OCI-LY7 (cell line): ENCODE measurements around the gene GMDS. TPM values are rescaled to one million over a fixed set of nuclear protein-coding genes. Genes with fewer than 3 reads are reported as not detected.

Experiments
- BruUV-seq: library from RNA; stranded (reverse); fragments of 400-500 nt; replicated peaks from 2 replicates; lab custom pipeline; 2021; lab: Mats Ljungman, UMichigan
- CTCF ChIA-PET: fragments of 300-600 bp; sonication (Branson Sonifier 250); formaldehyde crosslinking; loops from one replicate; lab custom pipeline; 2022; ENCODE audit warnings: antibody characterized with exemption; ENCODE audit not compliant: unreplicated experiment; lab: Charles Lee
- POLR2A ChIA-PET: fragments of 300-600 bp; sonication (Branson Sonifier 250); formaldehyde crosslinking; loops from one replicate; lab custom pipeline; 2022; ENCODE audit warnings: antibody characterized with exemption; lab: Charles Lee
- DNase-seq: peaks from one replicate; pipeline ENCODE4 v3.0.0-alpha.2; 2015; ENCODE audit warnings: low spot score
- H2AFZ ChIP-seq: fragments of 200-600 bp; sonication (generic), shearing (Covaris generic); 2 replicates; pipeline ENCODE4 v1.6.1; 2014; ENCODE audit warnings: mild to moderate bottlenecking, antibody characterized with exemption, low read length, moderate library complexity
- H3K27ac ChIP-seq: fragments of 200-600 bp; sonication (generic); 2 replicates; pipeline ENCODE4 v1.5.1; 2014; ENCODE audit warnings: mixed run types, low read depth, mild to moderate bottlenecking, moderate library complexity, low read length, inconsistent platforms; ENCODE audit not compliant: poor library complexity, severe bottlenecking
- H3K36me3 ChIP-seq: fragments of 200-600 bp; sonication (generic); 2 replicates; pipeline ENCODE4 v1.6.1; 2014; ENCODE audit warnings: mild to moderate bottlenecking, antibody characterized with exemption, low read length, moderate library complexity, mixed read lengths; ENCODE audit not compliant: insufficient read depth
- H3K4me1 ChIP-seq: fragments of 200-600 bp; sonication (generic); 2 replicates; pipeline ENCODE4 v1.5.1; 2014; ENCODE audit warnings: mild to moderate bottlenecking, low read length; ENCODE audit not compliant: insufficient read depth, poor library complexity, severe bottlenecking
- H3K4me2 ChIP-seq: fragments of 200-600 bp; sonication (generic); 2 replicates; pipeline ENCODE4 v1.6.1; 2014; ENCODE audit warnings: mild to moderate bottlenecking, low read length
- H3K4me3 ChIP-seq: fragments of 200-600 bp; sonication (generic); 2 replicates; pipeline ENCODE4 v1.5.1; 2014; ENCODE audit warnings: mild to moderate bottlenecking, low read depth, low read length; ENCODE audit not compliant: poor library complexity, severe bottlenecking
- H3K79me2 ChIP-seq: fragments of 200-600 bp; sonication (generic); 2 replicates; pipeline ENCODE4 v1.6.1; 2016; ENCODE audit warnings: low read depth, mild to moderate bottlenecking, low read length, moderate library complexity, mixed read lengths; ENCODE audit not compliant: insufficient read depth
- H3K9me2 ChIP-seq: fragments of 200-600 bp; sonication (generic); 2 replicates; pipeline ENCODE4 v1.6.1; 2016; ENCODE audit warnings: mild to moderate bottlenecking, low read length, mixed read lengths; ENCODE audit not compliant: insufficient read depth
- H3K9me3 ChIP-seq: fragments of 200-600 bp; sonication (generic); 2 replicates; pipeline ENCODE4 v1.6.1; 2014; ENCODE audit warnings: mild to moderate bottlenecking, mixed run types, low read length, mixed read lengths
- H4K20me1 ChIP-seq: fragments of 200-600 bp; sonication (generic); 2 replicates; pipeline ENCODE4 v1.6.1; 2014; ENCODE audit warnings: mild to moderate bottlenecking, antibody characterized with exemption, low read length, moderate library complexity, mixed read lengths; ENCODE audit not compliant: insufficient read depth
- CTCF ChIP-seq: fragments of 200-600 bp; sonication (generic); conservative IDR thresholded peaks from 2 replicates; pipeline ENCODE4 v1.5.1; 2014; ENCODE audit warnings: mild to moderate bottlenecking, antibody characterized with exemption, low read length, moderate library complexity, mixed read lengths
- EZH2phosphoT487 ChIP-seq: fragments of 200-600 bp; sonication (generic); IDR thresholded peaks from 2 replicates; pipeline ENCODE4 v1.6.1; 2018; ENCODE audit warnings: low read depth, borderline replicate concordance, mild to moderate bottlenecking, mixed run types, antibody characterized with exemption, low read length, moderate library complexity, mixed read lengths
- intact Hi-C: fragments of 100-400 bp; cut with micrococcal nuclease; formaldehyde crosslinking; loops from one replicate; pipeline ENCODE4 v1.10.0; 2022; ENCODE audit not compliant: unreplicated experiment
- total RNA-seq, 2 experiments: library from RNA; depleted of rRNA in 1 of 2; stranded (reverse); fragments of >200 nt in 1 of 2; shearing (Covaris generic) in 1 of 2; gene quantifications; 2 replicates each; pipeline ENCODE4 v1.2.3, GENCODE V29; 2014 to 2022

Gene GMDS
- total RNA-seq, 2 experiments from 2014 or later, result 9.9 to 26.8 TPM

GRCh38 chr6:1911474-1911873, 333.9 kb downstream of the GMDS start:
- BruUV-seq, result no TSS peak
- intact Hi-C loops, result no loop called here
- H2AFZ ChIP-seq, result no peak overlapping the region
- H3K4me2 ChIP-seq, result no peak overlapping the region
- POLR2A ChIA-PET, result no interaction called here
- CTCF ChIA-PET, result no interaction called here
- no peaks in the 10 kb centered on the region for H3K79me2 ChIP-seq
- no peak for DNase-seq
- no peak overlapping the region for H3K4me3 ChIP-seq
- H4K20me1 ChIP-seq, result no peaks in the 10 kb centered on the region
- H3K4me1 ChIP-seq, result no peaks in the 10 kb centered on the region
- no peaks in the 10 kb centered on the region for H3K36me3 ChIP-seq
- H3K27ac ChIP-seq, result no peak overlapping the region
- H3K9me2 ChIP-seq, result no peaks in the 10 kb centered on the region
- H3K9me3 ChIP-seq, result no peaks in the 10 kb centered on the region
- TF ChIP-seq CTCF (no peak), EZH2phosphoT487 (no peak)

- no TSS peak for BruUV-seq
- Histone ChIP-seq H3K9me2 (no peaks in the 10 kb centered on the region), H3K36me3 (no peaks in the 10 kb centered on the region), H3K27ac (no peak overlapping the region), H3K9me3 (no peaks in the 10 kb centered on the region), H3K4me2 (no peak overlapping the region), H4K20me1 (no peaks in the 10 kb centered on the region), H2AFZ (no peak overlapping the region), H3K4me3 (no peak overlapping the region), H3K4me1 (no peaks in the 10 kb centered on the region), H3K79me2 (no peaks in the 10 kb centered on the region)
- POLR2A ChIA-PET, result no interaction called here
- no peak for DNase-seq
- TF ChIP-seq CTCF, result no peak
- no peak for TF ChIP-seq EZH2phosphoT487
- CTCF ChIA-PET, result no interaction called here
- intact Hi-C loops, result no loop called here
Measured at GRCh38 chr6:1910621-1911407, 334.6 kb downstream of the GMDS start.

DNA sequence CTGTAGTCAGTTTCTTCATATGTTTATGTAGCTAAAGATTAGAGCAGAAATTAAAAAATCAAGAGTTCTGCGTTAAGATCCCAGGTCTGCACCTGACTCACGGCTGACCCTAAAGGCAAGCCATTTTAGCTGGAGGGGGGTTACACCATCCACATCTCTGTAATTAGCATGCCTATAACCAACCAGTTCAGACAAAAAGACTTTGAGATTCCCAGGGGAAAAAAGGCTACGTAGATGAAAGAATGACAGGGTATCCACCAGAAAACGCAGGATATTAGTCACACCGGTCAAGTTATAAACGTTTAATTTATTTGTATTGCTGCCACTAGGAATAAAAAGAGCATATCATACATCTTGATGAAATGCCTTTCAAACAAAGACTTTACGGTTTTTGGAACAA, 336.6 kb downstream of the GMDS start:
- Histone ChIP-seq H3K27ac (no peak overlapping the region), H3K9me2 (no peaks in the 10 kb centered on the region), H4K20me1 (no peaks in the 10 kb centered on the region), H3K4me3 (no peak overlapping the region), H3K9me3 (no peaks in the 10 kb centered on the region), H3K4me1 (no peaks in the 10 kb centered on the region), H3K4me2 (no peak overlapping the region), H3K36me3 (no peaks in the 10 kb centered on the region), H2AFZ (no peak overlapping the region), H3K79me2 (no peaks in the 10 kb centered on the region)
- TF ChIP-seq CTCF, result no peak
- TF ChIP-seq EZH2phosphoT487, result no peak
- BruUV-seq, result no TSS peak
- DNase-seq, result no peak
- ChIA-PET CTCF (no interaction called here), POLR2A (interaction anchor here (0.6 kb wide), 1 partner anchor 87 kb away, joined by 4 read pairs; no protein-coding TSS in a partner anchor)
- intact Hi-C loops, result no loop called here
